Breast epithelium (tissue), 3 donors: Measurements from ENCODE around the gene APOL3.

ENCODE experiments used
- CTCF ChIP-seq, 3 donors: fragments of 450-650 bp; IDR thresholded peaks; one replicate each; pipeline ENCODE4 v1.5.1; 2016 to 2017; ENCODE audit warnings: antibody characterized with exemption in 3 of 3, mild to moderate bottlenecking in 3 of 3, moderate library complexity in 3 of 3
- POLR2A ChIP-seq: fragments of 450-650 bp; IDR thresholded peaks from one replicate; pipeline ENCODE4 v1.6.1; 2016; ENCODE audit warnings: antibody characterized with exemption, mild to moderate bottlenecking, moderate library complexity
- POLR2AphosphoS5 ChIP-seq, 3 donors: sonication (generic); formaldehyde crosslinking; IDR thresholded peaks; one replicate each; pipeline ENCODE4 v1.6.1; 2017; ENCODE audit warnings: antibody characterized with exemption in 3 of 3

- TF ChIP-seq POLR2A (no peak), CTCF (IDR thresholded peaks at IDR 0.05) (no peak), POLR2AphosphoS5 (IDR thresholded peaks at IDR 0.05) (no peak)
These were observed 6.1 kb downstream of the APOL3 start for GRCh38 chr22:36154423-36154945.
